ENCODE data around the gene RIF1. TPM values are rescaled to one million over a fixed set of nuclear protein-coding genes. Genes with fewer than 3 reads are reported as not detected.

The RIF1 gene
- 12.1 to 25.9 TPM (median 15.7 TPM) in 5 replicates for total RNA-seq (2022; extraction: Qiagen RNA extraction)

GRCh38 chr2:151409601-151410484, at the start of gene RIF1:
TSS of gene RIF1 (plus strand) at chr2:151409902. CDS start at chr2:151410424, 522 bp downstream.

Other genes with a start within 250 kb of the RIF1 start
- gene RBM43, start 148.0 kb upstream of the RIF1 start, total RNA-seq (2022; extraction: Qiagen RNA extraction) = 1.9 to 3.3 TPM (median 3.1 TPM) in 5 replicates
- gene NMI, start 120.2 kb upstream of the RIF1 start, total RNA-seq (2022; extraction: Qiagen RNA extraction) = 10.1 to 12.5 TPM (median 10.6 TPM) in 5 replicates
- 0.51 to 0.89 TPM (median 0.87 TPM) in 5 replicates for gene TNFAIP6, start 52.3 kb upstream of the RIF1 start, total RNA-seq (2022; extraction: Qiagen RNA extraction)

Measured in A549 treated with AZD2906 at 1 μM for 4 hours (cell line).